ENCODE measurements around the gene ATP11A. TPM values are rescaled to one million over a fixed set of nuclear protein-coding genes. Genes with fewer than 3 reads are reported as not detected.

ATP11A gene
- total and polyA plus RNA-seq, 10 donors, result 2.7 to 91.3 (median 59.1) TPM

DNA sequence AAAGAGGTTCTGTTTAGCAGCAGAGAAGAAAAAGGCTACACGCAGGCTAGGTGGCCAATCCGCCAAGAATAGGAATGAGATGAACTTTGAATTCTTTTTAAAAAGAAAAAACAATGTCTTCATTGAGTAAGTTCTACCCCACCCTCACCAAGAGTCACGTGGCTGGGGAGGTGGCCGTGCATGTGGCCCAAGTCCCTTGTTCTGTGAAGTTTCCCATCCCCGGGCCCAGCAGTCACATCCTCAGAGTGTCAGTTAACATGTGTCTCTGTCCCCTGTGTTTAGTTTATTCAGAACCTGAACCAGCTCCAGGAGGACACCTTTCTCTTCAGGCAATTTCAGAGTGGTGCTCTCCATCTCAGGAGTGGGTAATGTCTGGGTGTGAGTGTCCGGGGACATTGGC lies 222.0 kb downstream of the ATP11A start:
- no peak overlapping the region for H3K27ac ChIP-seq
- peaks cover 0 to 20% (median 2%) of the 10 kb centered on the region in 6 donors for H3K4me1 ChIP-seq
- intact Hi-C loops (cut with DNase I; ENCODE audit: low total_unique reads), result no loop called here
- no peak overlapping the region for H3K4me3 ChIP-seq
- no peaks in the 10 kb centered on the region for H3K9me3 ChIP-seq
- 89 to 94% (median 90%) methylated on average over 6 of the region's 6 CpGs for WGBS, 5 donors
- H3K36me3 ChIP-seq, result no peaks in the 10 kb centered on the region
- TF ChIP-seq POLR2AphosphoS5 (IDR thresholded peaks at IDR 0.05) (no peak), POLR2A (IDR thresholded peaks at IDR 0.05) (no peak)
- TF ChIP-seq, protein P1, sequence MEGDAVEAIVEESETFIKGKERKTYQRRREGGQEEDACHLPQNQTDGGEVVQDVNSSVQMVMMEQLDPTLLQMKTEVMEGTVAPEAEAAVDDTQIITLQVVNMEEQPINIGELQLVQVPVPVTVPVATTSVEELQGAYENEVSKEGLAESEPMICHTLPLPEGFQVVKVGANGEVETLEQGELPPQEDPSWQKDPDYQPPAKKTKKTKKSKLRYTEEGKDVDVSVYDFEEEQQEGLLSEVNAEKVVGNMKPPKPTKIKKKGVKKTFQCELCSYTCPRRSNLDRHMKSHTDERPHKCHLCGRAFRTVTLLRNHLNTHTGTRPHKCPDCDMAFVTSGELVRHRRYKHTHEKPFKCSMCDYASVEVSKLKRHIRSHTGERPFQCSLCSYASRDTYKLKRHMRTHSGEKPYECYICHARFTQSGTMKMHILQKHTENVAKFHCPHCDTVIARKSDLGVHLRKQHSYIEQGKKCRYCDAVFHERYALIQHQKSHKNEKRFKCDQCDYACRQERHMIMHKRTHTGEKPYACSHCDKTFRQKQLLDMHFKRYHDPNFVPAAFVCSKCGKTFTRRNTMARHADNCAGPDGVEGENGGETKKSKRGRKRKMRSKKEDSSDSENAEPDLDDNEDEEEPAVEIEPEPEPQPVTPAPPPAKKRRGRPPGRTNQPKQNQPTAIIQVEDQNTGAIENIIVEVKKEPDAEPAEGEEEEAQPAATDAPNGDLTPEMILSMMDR (IDR thresholded peaks at IDR 0.05 in 8 of 11, conservative IDR thresholded peaks at IDR 0.05 in 3 of 11), result no peak
- H3K27me3 ChIP-seq (replicated peaks in 1 of 7), result peaks cover 0 to 29% (median 4%) of the 10 kb centered on the region in 7 donors
- no peak for DNase-seq

DNA sequence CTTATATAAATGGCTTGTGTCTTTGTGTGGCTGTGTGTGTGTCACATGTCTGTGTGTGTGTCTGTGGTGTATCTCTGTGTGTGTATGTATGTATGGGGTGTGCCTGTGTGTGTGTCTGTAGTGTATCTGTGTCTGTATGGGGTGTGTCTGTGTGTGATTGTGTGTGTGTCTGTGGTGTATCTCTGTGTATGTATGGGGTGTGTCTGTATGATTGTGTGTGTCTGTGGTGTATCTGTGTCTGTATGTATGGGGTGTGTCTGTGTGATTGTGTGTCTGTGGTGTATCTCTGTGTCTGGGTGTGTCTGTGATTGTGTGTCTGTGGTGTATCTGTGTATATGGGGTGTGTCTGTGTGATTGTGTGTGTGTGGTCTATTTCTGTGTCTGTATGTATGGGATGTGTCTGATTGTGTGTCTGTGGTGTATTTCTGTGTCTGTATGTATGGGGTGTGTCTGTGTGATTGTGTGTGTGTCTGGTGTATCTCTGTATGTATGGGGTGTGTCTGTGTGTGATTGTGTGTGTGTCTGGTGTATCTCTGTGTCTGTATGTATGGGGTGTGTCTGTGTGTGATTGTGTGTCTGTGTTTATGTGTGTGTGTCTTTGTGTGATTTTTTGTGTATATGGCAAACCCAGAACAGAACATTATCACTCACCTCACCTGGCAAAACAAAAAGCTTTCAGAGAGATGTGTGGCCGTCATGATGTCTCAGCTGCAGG lies 223.0 kb downstream of the ATP11A start:
- 32 to 61% (median 46%) methylated on average over 1 of the region's 1 CpG for WGBS, 5 donors
- TF ChIP-seq, protein P1 (IDR thresholded peaks at IDR 0.05 in 8 of 11, conservative IDR thresholded peaks at IDR 0.05 in 3 of 11), result no peak
- TF ChIP-seq POLR2AphosphoS5 (IDR thresholded peaks at IDR 0.05) (no peak), POLR2A (IDR thresholded peaks at IDR 0.05) (no peak)
- no peak overlapping the region for H3K4me3 ChIP-seq
- no peak overlapping the region for H3K27ac ChIP-seq
- intact Hi-C loops (cut with DNase I; ENCODE audit: low total_unique reads), result no loop called here
- peaks cover 0 to 15% (median 2%) of the 10 kb centered on the region in 6 donors for H3K4me1 ChIP-seq
- no peaks in the 10 kb centered on the region for H3K36me3 ChIP-seq
- H3K9me3 ChIP-seq, result no peaks in the 10 kb centered on the region
- peaks cover 0 to 38% (median 4%) of the 10 kb centered on the region in 7 donors for H3K27me3 ChIP-seq (replicated peaks in 1 of 7)
- no peak for DNase-seq

DNA sequence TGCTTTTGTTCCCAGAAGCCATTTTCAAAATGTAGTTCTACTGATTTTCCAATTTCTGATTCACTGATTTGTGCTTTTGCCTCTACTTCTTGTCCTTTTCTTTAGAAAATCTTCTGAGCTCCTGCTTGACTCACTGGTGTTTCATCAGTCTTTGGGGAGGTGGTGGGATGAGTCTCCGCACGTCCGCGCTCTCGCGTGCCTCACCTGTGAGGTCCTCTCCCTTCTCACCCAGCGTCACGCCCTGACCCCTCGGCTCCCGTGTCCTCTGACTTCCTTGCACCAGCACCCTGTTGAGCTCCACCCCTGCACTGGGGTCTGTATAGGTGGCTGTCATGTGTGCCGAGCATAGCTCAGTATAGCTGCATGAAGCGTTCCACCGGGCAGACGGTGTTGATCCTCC lies 226.5 kb downstream of the ATP11A start:
- Histone ChIP-seq H3K36me3 (no peaks in the 10 kb centered on the region), H3K4me3 (no peak overlapping the region), H3K27ac (no peak overlapping the region), H3K27me3 (replicated peaks in 1 of 7) (peaks cover 0 to 17% (median 0%) of the 10 kb centered on the region in 7 donors), H3K4me1 (no peaks in the 10 kb centered on the region), H3K9me3 (no peaks in the 10 kb centered on the region)
- TF ChIP-seq POLR2AphosphoS5 (IDR thresholded peaks at IDR 0.05) (no peak), POLR2A (IDR thresholded peaks at IDR 0.05) (no peak)
- TF ChIP-seq, protein P1 (IDR thresholded peaks at IDR 0.05 in 8 of 11, conservative IDR thresholded peaks at IDR 0.05 in 3 of 11), result no peak
- WGBS, 5 donors, result 92 to 99% (median 94%) methylated on average over 14 of the region's 14 CpGs
- no peak for DNase-seq
- intact Hi-C loops (cut with DNase I; ENCODE audit: low total_unique reads), result no loop called here

DNA sequence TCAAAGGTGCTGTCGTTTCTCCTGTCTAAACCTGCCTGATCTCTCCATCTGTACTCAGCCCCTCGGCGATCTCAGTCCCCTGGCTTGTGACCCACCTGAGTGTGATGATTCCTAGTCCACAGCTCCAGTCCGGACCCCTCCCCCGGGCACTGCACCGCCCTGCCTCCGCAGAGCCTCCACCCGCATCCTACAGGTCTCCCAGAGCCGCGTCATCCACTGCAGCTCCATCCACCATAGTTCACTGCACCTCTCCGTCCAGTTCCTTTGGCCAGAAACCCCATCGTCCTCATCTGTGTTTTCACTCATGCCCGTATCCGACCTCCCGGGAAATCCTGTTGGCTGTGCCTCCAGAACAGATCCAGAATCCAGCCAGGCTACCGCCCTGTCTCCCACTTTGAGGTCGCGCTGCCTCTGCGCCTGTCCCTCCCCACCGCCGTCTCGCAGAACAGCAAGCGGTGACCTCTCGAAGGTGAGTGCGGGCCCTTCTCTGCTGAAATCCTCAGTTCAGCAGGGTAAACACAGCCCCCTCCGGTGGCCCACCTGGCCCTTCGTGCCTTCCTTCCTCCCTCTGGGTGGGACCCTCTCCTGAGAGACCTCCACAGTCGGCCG lies 227.3 kb downstream of the ATP11A start:
- intact Hi-C loops (cut with DNase I; ENCODE audit: low total_unique reads), result no loop called here
- Histone ChIP-seq H3K9me3 (no peaks in the 10 kb centered on the region), H3K27me3 (replicated peaks in 1 of 7) (peaks cover 0 to 14% (median 0%) of the 10 kb centered on the region in 7 donors), H3K36me3 (no peaks in the 10 kb centered on the region), H3K27ac (no peak overlapping the region), H3K4me1 (no peaks in the 10 kb centered on the region), H3K4me3 (no peak overlapping the region)
- no peak for TF ChIP-seq POLR2A (IDR thresholded peaks at IDR 0.05)
- no peak for TF ChIP-seq POLR2AphosphoS5 (IDR thresholded peaks at IDR 0.05)
- TF ChIP-seq, protein P1 (IDR thresholded peaks at IDR 0.05 in 8 of 11, conservative IDR thresholded peaks at IDR 0.05 in 3 of 11), result no peak
- WGBS, 5 donors, result 89 to 94% (median 92%) methylated on average over 29 of the region's 29 CpGs
- DNase-seq, result no peak
